Fibroblast of gingiva (primary cell): ENCODE data around the gene OR2M2.

Experiments used
- DNase-seq: peaks from one replicate; pipeline ENCODE4 v3.0.0-alpha.2; 2011; ENCODE audit warnings: low read depth

Gene OR2M2

DNA sequence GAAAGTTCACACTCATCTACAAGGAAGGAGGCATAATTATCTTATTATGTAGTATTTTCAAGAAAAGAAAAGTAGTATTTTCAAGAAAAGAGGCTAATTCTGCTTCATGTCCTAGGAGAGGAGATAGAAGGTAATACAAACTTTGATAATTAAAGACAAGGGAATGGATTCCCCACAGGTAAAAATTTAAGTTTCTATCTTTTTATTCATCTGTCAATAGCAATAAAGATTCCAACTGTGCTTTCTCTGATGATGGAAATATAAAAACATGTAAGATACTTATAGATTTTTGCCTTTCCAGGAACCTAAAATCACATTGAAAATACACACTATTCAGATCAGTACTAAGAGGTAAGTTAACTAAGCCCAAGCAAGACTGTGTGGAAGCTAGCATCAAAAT is at the start of gene OR2M2:
TSS of gene OR2M2 (plus strand) at position 301 of the 400 bp plus-strand sequence. CDS start 5,165 bp downstream, outside the sequence.
- DNase-seq, result no peak

GRCh38 chr1:248127653-248128052 is 47.0 kb upstream of the OR2M2 start:
- DNase-seq, result no peak

- DNase-seq, result no peak
Measured at GRCh38 chr1:248136811-248137210, 37.8 kb upstream of the OR2M2 start.

- no peak for DNase-seq
Measured at GRCh38 chr1:248140846-248141245, 33.8 kb upstream of the OR2M2 start.

DNA sequence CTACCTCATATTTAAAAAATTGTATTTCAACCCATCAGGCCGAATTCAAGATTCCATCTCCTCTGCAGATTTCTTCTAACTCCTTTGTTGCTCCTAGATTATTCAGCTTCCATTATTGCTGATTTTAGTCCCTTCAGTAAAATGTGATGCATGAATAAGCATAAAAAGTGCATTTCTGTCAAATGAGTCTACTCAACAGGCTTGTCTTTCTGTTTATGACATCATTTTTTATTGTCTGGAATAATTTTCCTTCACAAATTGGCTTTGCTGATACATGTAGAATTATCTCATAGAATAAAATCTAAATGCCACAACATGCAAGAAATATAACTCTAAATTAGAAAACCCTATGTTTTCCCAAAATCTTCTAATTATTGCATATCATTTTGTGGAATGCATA is 31.3 kb upstream of the OR2M2 start:
- no peak for DNase-seq

DNA sequence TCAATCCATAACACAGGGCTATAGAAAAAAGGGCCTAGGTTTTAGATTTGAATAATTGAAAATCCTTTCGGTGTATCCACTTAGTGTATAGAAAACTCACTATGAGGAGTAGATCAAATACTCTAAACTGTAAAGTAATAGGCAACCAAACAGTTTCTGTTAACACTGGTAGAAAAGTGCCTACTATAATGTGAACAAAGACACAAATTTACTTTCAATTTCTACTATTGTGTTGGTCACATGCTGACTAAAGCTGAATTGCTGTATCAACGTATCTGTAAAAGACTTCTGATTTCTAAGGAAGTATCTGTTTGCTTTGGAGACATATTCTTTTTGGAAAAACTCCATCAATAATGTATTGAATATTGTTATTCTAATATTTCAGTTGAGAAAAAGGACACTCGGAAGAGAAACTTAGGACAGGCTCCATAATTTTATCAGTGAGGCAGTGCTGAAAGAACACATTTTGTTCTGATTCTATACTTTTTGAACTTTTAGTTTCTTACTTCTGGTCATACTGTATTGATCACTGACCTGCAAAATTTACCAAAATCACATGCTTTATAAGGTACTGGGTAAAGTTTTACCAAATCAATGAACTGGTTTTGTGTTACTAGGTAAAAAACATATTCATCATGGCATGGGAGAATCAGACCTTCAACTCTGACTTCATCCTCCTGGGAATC is 30.0 kb upstream of the OR2M2 start, which contains the start of gene OR2M5:
TSS of gene OR2M5 (plus strand) at position 636 of the 686 bp plus-strand sequence. CDS start at position 636, 0 bp downstream.
- DNase-seq, result no peak

- DNase-seq, result no peak
Measured at GRCh38 chr1:248152056-248152827, 22.4 kb upstream of the OR2M2 start.

- DNase-seq, result no peak
Measured at GRCh38 chr1:248155927-248156326, 18.7 kb upstream of the OR2M2 start.

DNA sequence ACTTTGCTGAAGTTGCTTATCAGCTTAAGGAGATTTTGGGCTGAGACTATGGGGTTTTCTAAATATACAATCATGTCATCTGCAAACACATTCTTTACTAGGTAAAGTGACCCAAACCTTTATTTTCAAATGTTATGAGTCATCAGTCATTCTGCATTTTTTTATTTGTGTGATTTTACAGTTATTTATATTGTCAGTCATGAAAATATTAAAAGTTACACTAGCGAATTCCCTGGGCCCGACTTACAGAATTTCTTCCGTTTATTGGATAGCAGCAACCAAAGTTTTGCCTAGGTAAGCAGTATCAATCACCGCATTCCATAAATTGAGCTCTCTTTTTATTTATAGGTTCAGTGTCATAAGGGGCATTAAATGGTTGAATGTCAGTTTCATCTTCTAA is 15.9 kb upstream of the OR2M2 start:
- DNase-seq, result no peak

DNA sequence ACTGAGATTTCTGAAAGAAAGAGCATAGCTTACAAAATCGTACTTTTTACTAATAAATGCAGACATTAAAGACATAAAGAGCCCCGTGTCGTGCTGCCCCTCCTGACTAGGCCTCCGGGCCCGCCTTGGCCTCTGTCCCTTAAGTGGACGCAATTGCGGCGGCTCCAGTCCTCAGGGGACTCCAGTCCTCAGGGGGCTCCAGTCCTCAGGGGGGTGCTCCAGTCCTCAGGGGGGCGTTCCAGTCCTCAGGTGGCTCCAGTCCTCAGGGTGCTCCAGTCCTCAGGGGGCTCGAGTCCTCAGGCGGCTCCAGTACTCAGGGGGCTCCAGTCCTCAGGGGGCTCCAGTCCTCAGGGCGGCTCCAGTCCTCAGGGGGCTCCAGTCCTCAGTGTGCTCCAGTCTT is 10.6 kb upstream of the OR2M2 start:
- no peak for DNase-seq

GRCh38 chr1:248165186-248165585 is 9.4 kb upstream of the OR2M2 start:
- no peak for DNase-seq

DNA sequence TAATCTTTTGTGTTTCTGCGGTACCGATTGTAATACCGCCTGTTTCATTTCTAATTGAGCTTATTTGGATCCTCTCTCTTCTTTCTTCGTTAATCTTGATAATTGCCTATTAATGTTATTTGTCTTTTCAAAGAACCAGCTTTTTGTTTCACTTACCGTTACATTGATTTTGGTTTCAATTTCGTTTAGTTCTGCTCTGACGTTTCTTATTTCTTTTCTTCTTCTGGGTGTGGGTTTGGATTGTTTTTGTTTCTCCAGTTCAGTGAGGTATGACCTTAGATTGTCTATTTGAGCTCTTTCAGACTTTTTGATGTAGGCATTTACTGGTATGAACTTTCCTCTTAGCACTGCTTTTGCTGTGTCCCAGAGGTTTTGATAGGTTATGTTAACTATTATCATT is 9.4 kb downstream of the OR2M2 start:
- DNase-seq, result no peak

DNA sequence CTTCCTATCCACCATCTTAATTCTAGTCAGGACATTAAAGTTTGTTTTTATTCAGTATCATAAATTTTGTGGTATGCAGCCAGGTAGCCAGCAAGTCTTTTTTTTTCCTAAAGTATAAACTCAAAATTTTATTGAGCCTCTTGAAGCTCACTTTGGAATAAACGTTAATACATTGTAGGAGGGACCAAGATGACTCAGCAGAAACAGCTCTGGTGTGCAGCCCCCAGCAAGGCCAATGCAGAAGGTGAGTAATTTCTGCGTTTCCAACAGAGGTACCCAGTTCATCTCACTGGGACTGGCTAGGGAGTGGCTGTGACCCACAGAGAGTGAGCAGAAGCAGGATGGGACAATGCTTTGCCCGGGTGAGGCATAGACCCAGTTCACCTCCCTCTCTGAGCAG is 12.7 kb downstream of the OR2M2 start:
- DNase-seq, result no peak

GRCh38 chr1:248189026-248189425 is 14.4 kb downstream of the OR2M2 start:
- no peak for DNase-seq

- no peak for DNase-seq
Measured at GRCh38 chr1:248194117-248194516, 19.5 kb downstream of the OR2M2 start.

DNA sequence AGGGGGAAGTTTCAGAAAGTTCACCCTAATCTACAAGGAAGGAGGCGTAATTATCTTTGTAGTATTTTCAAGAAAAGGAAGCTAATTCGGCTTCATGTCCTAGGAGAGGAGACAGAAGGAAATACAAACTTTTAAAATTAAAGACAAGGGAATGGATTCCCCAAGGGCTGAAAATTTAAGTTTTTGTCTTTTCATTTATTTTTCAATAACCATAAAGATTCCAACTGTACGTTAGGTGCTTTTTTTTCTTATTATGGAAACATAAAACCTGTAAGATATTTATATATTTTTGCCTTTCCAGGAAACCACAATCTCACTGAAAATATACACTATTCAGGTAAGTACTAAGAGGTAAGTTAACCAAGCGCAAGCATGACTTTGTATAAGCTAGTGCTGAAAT is 22.3 kb downstream of the OR2M2 start, which contains the start of gene OR2M3:
TSS of gene OR2M3 (plus strand) at position 301 of the 400 bp plus-strand sequence. CDS start 5,803 bp downstream, outside the sequence.
- DNase-seq, result no peak

DNA sequence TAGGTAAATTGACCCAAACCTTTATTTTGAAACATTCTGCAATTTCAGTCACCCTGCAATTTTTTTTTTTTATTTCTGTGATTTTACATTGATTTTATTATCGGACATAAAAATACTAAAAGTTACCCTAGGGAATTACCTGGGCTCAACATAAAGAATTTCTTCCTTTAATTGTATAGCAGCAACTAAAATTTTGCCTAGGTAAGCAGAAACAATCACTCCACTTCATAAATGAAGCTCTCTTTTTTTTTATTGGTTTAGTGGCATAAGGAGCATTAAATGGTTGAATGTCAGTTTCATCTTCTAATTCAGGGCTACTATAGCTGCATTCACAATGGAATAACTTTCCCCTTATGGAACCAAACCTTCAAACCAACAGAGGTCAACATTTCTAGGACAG is 41.3 kb downstream of the OR2M2 start:
- DNase-seq, result no peak

DNA sequence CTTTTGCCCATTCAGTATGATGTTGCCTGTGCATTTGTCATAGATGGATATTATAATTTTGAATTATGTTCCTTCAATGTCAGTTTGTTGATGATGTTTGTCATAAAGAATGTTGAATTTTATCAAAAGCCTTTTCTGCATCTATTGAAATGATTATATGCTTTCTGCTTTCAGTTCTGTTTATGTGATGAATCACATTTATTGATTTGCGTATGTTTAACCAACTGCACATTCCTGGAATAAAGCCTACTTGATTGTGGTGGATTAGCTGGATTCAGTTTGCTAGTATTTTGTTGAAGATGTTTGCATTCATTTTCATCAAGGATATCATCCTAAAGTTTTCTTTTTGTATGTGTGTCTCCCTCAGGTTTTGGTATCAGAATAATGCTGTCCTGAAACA is 50.9 kb downstream of the OR2M2 start:
- DNase-seq, result no peak

DNA sequence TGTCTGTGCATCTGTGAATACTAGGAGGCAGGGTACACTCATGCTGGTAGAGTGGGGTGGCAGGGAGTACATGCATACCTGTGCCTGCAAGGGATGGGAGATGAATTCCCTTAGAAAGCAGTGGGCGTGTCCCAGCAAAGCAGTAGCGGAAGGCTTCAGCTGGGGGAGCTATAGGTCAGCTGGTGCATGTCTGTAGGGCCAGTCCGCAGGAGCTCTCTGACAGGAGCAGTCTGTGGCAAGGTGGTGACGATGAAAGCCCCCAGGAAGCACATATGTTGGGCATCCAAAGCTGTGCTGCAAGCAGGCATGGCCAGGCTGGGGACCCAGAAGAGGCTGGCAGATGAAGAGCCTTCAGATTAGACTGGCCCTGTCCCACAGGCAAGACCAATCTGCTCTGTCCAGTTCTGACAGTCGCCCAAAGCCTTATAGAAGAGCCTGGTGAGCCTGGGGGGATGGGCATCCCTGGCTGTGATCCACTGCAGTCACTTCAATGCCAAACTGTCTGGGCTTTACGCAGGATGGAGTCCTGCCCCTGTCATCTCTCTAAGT is 54.8 kb downstream of the OR2M2 start:
- no peak for DNase-seq
